ENCODE data around the gene ZNF333. TPM values are rescaled to one million over a fixed set of nuclear protein-coding genes. Genes with fewer than 3 reads are reported as not detected.

ZNF333 gene
- total RNA-seq, 2 experiments from 2014 or later: 15.5 to 17.6 TPM

- Mint-ChIP-seq H3K27ac (no peak overlapping the region), H3K9me3 (no peaks in the 10 kb centered on the region), H3K36me3 (ENCODE audit: low read depth) (no peaks in the 10 kb centered on the region), H3K4me1 (ENCODE audit: low read depth) (no peaks in the 10 kb centered on the region), H3K4me3 (no peak overlapping the region), H3K27me3 (peaks cover 50% of the 10 kb centered on the region)
- Histone ChIP-seq H3K4me1 (ENCODE audit: insufficient read depth, low read length) (no peaks in the 10 kb centered on the region), H3K9me3 (ENCODE audit: control insufficient read depth in 1 of 2, insufficient read depth in 1 of 2, low read length in 2 of 2) (no peaks in the 10 kb centered on the region), H3K27me3 (ENCODE audit: control insufficient read depth in 1 of 2, insufficient read depth in 2 of 2, low read length in 2 of 2) (peaks cover 0 to 2% of the 10 kb centered on the region in 2 experiments), H3K27ac (ENCODE audit: low read depth in 1 of 2, low read length in 2 of 2) (no peak overlapping the region), H3K4me3 (ENCODE audit: low read length) (no peak overlapping the region), H3K36me3 (ENCODE audit: insufficient read depth, low read length) (no peaks in the 10 kb centered on the region)
- ChIA-PET POLR2A (no interaction called here), CTCF (no interaction called here)
- intact Hi-C loops (cut with DNase I, micrococcal nuclease): no loop called here
- no peak for ATAC-seq (ENCODE audit: poor library complexity)
- no peak for TF ChIP-seq CTCF (IDR thresholded peaks at IDR 0.05)
- no peak for DNase-seq
Measured at GRCh38 chr19:14650161-14650560, 39.7 kb upstream of the ZNF333 start.

DNA sequence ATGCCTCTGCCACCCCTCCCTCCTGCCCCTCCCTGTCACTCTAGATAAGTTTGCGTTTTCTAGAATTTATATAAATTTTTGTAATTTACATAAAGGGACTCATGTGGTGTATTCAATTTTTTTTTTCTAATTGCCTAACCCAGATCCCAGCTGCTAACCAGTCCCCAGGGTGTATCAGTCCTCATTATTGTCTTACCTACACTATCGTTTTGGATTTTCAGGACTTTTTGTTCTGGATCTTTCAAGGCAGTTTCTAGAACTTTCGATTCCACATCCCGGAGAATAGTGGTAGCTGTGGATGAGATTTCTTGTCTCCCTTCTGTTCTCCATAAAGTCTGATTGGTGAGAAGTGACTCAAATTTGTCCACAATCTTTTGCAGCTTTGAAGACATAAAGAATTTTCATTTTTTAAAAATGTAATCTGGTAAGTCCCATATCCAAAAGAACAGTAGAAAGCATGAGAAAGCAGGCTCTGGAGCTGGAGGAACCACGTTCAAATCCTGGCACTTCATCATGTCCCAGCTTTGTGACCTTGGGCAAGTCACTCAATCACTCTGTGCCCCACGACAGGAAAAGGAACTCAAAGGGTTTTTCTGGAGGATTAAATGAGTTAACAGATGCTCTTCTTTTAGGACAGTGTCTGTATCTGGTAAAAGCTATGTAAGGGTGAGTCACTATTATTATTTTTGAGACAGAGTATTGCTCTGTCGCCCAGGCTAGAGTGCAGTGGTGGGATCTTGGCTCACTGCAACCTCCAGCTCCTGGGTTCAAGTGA is 34.9 kb upstream of the ZNF333 start:
- intact Hi-C loops (cut with DNase I, micrococcal nuclease): no loop called here

DNA sequence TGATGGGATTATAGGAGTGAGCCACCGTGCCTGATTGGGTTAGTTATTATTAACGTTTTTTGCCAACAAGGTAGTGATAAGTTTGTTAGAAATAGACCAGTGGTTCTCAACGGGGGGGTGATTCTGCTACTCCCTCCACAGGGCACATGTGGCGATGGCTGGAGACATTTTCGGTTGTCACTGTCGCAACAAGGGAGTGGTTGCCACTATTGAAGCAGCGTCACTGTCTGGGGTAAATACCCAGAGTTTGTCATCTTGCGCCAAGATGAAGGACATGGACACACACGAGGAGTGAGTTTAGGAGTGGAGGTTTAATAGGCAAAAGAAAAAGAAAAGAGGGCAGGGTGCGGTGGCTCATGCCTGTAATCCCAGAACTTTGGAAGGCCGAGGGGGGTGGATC is 34.1 kb upstream of the ZNF333 start:
- ChIA-PET POLR2A (no interaction called here), CTCF (no interaction called here)
- ATAC-seq (ENCODE audit: poor library complexity) (no peak), DNase-seq (no peak)
- H3K27ac ChIP-seq (ENCODE audit: low read depth in 1 of 2, low read length in 2 of 2): no peak overlapping the region
- no peak overlapping the region for H3K4me3 Mint-ChIP-seq
- H3K36me3 ChIP-seq (ENCODE audit: insufficient read depth, low read length): no peaks in the 10 kb centered on the region
- no peaks in the 10 kb centered on the region for H3K9me3 ChIP-seq (ENCODE audit: control insufficient read depth in 1 of 2, insufficient read depth in 1 of 2, low read length in 2 of 2)
- no peaks in the 10 kb centered on the region for H3K9me3 Mint-ChIP-seq
- H3K27me3 Mint-ChIP-seq: peaks cover 27% of the 10 kb centered on the region
- H3K27me3 ChIP-seq (ENCODE audit: control insufficient read depth in 1 of 2, insufficient read depth in 2 of 2, low read length in 2 of 2): peaks cover 0 to 2% of the 10 kb centered on the region in 2 experiments
- H3K4me3 ChIP-seq (ENCODE audit: low read length): no peak overlapping the region
- intact Hi-C loops (cut with DNase I, micrococcal nuclease): no loop called here
- no peak overlapping the region for H3K27ac Mint-ChIP-seq
- H3K36me3 Mint-ChIP-seq (ENCODE audit: low read depth): no peaks in the 10 kb centered on the region
- no peaks in the 10 kb centered on the region for H3K4me1 ChIP-seq (ENCODE audit: insufficient read depth, low read length)
- H3K4me1 Mint-ChIP-seq (ENCODE audit: low read depth): no peaks in the 10 kb centered on the region
- TF ChIP-seq CTCF (IDR thresholded peaks at IDR 0.05): no peak

More for the DNA sequence above, 34.9 kb upstream of the ZNF333 start:
- CTCF ChIA-PET: no interaction called here
- Histone ChIP-seq H3K4me3 (ENCODE audit: low read length) (no peak overlapping the region), H3K9me3 (ENCODE audit: control insufficient read depth in 1 of 2, insufficient read depth in 1 of 2, low read length in 2 of 2) (no peaks in the 10 kb centered on the region), H3K27ac (ENCODE audit: low read depth in 1 of 2, low read length in 2 of 2) (no peak overlapping the region), H3K27me3 (ENCODE audit: control insufficient read depth in 1 of 2, insufficient read depth in 2 of 2, low read length in 2 of 2) (peaks cover 0 to 2% of the 10 kb centered on the region in 2 experiments), H3K4me1 (ENCODE audit: insufficient read depth, low read length) (no peaks in the 10 kb centered on the region), H3K36me3 (ENCODE audit: insufficient read depth, low read length) (no peaks in the 10 kb centered on the region)
- DNase-seq (no peak), ATAC-seq (ENCODE audit: poor library complexity) (no peak)
- POLR2A ChIA-PET: no interaction called here
- Mint-ChIP-seq H3K27me3 (peaks cover 34% of the 10 kb centered on the region), H3K27ac (no peak overlapping the region), H3K4me1 (ENCODE audit: low read depth) (no peaks in the 10 kb centered on the region), H3K4me3 (no peak overlapping the region), H3K36me3 (ENCODE audit: low read depth) (no peaks in the 10 kb centered on the region), H3K9me3 (no peaks in the 10 kb centered on the region)
- TF ChIP-seq CTCF (IDR thresholded peaks at IDR 0.05): no peak

Measured in CD4-positive, alpha-beta T cell (primary cell).